Mesenteric fat pad (tissue), 1 donor: ENCODE data around the gene ARHGAP22. TPM values are rescaled to one million over a fixed set of nuclear protein-coding genes. Genes with fewer than 3 reads are reported as not detected.

Experiments used
- DNase-seq: peaks from one replicate; pipeline ENCODE4 v3.0.0-alpha.2; 2020; ENCODE audit warnings: low spot score
- total RNA-seq: library from RNA; stranded (reverse); fragmentation: NEBNext Ultra II Directional; extraction: Animal tissue kit (Norgen Biotek cat#: 25700); gene quantifications from one replicate; pipeline ENCODE4 v1.2.1, GENCODE V29; 2021
- donor health status: DM: yes; HTN: yes; CAD: no.

Gene ARHGAP22
- total RNA-seq, 1 donor from 2014 or later = 8.8 TPM

GRCh38 chr10:48454302-48455054 is 150.4 kb downstream of the ARHGAP22 start:
- peak; percentile 71 for DNase-seq

- DNase-seq = peak; percentile 88
Measured at GRCh38 chr10:48453451-48454301, 151.2 kb downstream of the ARHGAP22 start.

- DNase-seq = peak; percentile 75
Measured at GRCh38 chr10:48452879-48453412, 151.9 kb downstream of the ARHGAP22 start.

- DNase-seq = peak; percentile 81
Measured at GRCh38 chr10:48451969-48452878, 152.6 kb downstream of the ARHGAP22 start.

- DNase-seq = peak; percentile 51
Measured at GRCh38 chr10:48450741-48451466, 154.0 kb downstream of the ARHGAP22 start.

GRCh38 chr10:48450233-48450740 is 154.6 kb downstream of the ARHGAP22 start:
- DNase-seq = peak; percentile 89

- peak; percentile 84 for DNase-seq
Measured at GRCh38 chr10:48449501-48450232, 155.2 kb downstream of the ARHGAP22 start.

GRCh38 chr10:48448796-48449195 is 156.1 kb downstream of the ARHGAP22 start:
- DNase-seq = no peak

GRCh38 chr10:48447356-48448215 is 157.3 kb downstream of the ARHGAP22 start:
- peak; percentile 80 for DNase-seq

- DNase-seq = peak; percentile 74
Measured at GRCh38 chr10:48446785-48447184, 158.1 kb downstream of the ARHGAP22 start.

GRCh38 chr10:48445932-48446331 is 158.9 kb downstream of the ARHGAP22 start:
- no peak for DNase-seq

GRCh38 chr10:48444861-48445841 is 159.7 kb downstream of the ARHGAP22 start:
- peak; percentile 51 for DNase-seq

- DNase-seq = no peak
Measured at GRCh38 chr10:48444266-48444665, 160.6 kb downstream of the ARHGAP22 start.

GRCh38 chr10:48442809-48443177 is 162.1 kb downstream of the ARHGAP22 start:
- no peak for DNase-seq

- no peak for DNase-seq
Measured at GRCh38 chr10:48442090-48442808, 162.6 kb downstream of the ARHGAP22 start.

- DNase-seq = no peak
Measured at GRCh38 chr10:48440771-48441170, 164.1 kb downstream of the ARHGAP22 start.
